Endothelial cell (in vitro differentiated cells): Measurements from ENCODE around the gene APOM. TPM values are rescaled to one million over a fixed set of nuclear protein-coding genes. Genes with fewer than 3 reads are reported as not detected.

Experiments used
- DNase-seq: peaks from one replicate; pipeline ENCODE4 v3.0.0; 2021; ENCODE audit warnings: low spot score
- H3K27ac Mint-ChIP-seq: one replicate; pipeline ENCODE4 v1.8.0; 2021; ENCODE audit warnings: mixed read lengths, inconsistent platforms; ENCODE audit not compliant: unreplicated experiment
- H3K27me3 Mint-ChIP-seq: one replicate; pipeline ENCODE4 v1.8.0; 2021; ENCODE audit warnings: mild to moderate bottlenecking, moderate library complexity, mixed read lengths, inconsistent platforms; ENCODE audit not compliant: unreplicated experiment
- H3K36me3 Mint-ChIP-seq: one replicate; pipeline ENCODE4 v1.8.0; 2021; ENCODE audit warnings: mild to moderate bottlenecking, low read depth, mixed read lengths, inconsistent platforms; ENCODE audit not compliant: unreplicated experiment
- H3K4me1 Mint-ChIP-seq: one replicate; pipeline ENCODE4 v1.8.0; 2021; ENCODE audit warnings: mild to moderate bottlenecking, mixed read lengths, inconsistent platforms; ENCODE audit not compliant: unreplicated experiment
- H3K4me3 Mint-ChIP-seq: one replicate; pipeline ENCODE4 v1.8.0; 2021; ENCODE audit warnings: mild to moderate bottlenecking, mixed read lengths, inconsistent platforms; ENCODE audit not compliant: unreplicated experiment
- H3K9me3 Mint-ChIP-seq: one replicate; pipeline ENCODE4 v1.8.0; 2021; ENCODE audit warnings: mixed read lengths, inconsistent platforms; ENCODE audit not compliant: unreplicated experiment
- CTCF ChIP-seq: fragments of 200-600 bp; sonication (generic); IDR thresholded peaks from one replicate; pipeline ENCODE4 v1.5.0; 2021; ENCODE audit warnings: antibody characterized with exemption; ENCODE audit not compliant: unreplicated experiment
- total RNA-seq: library from RNA; stranded (reverse); fragmentation: NEBNext Ultra II Directional; extraction: Animal tissue kit (Norgen Biotek cat#: 25700); gene quantifications from one replicate; pipeline ENCODE4 v1.2.1, GENCODE V29; 2021; ENCODE audit not compliant: unreplicated experiment

APOM gene
- total RNA-seq, 1 donor from 2014 or later, result 0.92 TPM

- DNase-seq, result peak; percentile 59
- Mint-ChIP-seq H3K4me1 (peaks cover 27% of the 10 kb centered on the region), H3K27ac (peak within 1 kb of the TSS; percentile 97), H3K9me3 (no peaks in the 10 kb centered on the region), H3K27me3 (peaks cover 5% of the 10 kb centered on the region), H3K36me3 (peaks cover 14% of the 10 kb centered on the region), H3K4me3 (peak within 1 kb of the TSS; percentile 97)
- TF ChIP-seq CTCF, result no peak
Observed at GRCh38 chr6:31664790-31665500, 9.3 kb downstream of the APOM start, which contains the start of gene GPANK1. Gene GPANK1 (minus strand): TSS chr6:31664997. CDS start chr6:31664478, 519 bp downstream.

- Mint-ChIP-seq H3K27ac (peak within 1 kb of the TSS; percentile 97), H3K4me3 (peak within 1 kb of the TSS; percentile 97), H3K27me3 (peaks cover 5% of the 10 kb centered on the region), H3K4me1 (peaks cover 27% of the 10 kb centered on the region), H3K9me3 (no peaks in the 10 kb centered on the region), H3K36me3 (peaks cover 22% of the 10 kb centered on the region)
- no peak for TF ChIP-seq CTCF
- peak; percentile 83 for DNase-seq
Observed at GRCh38 chr6:31665501-31666336, 10.0 kb downstream of the APOM start, which contains the start of gene CSNK2B. Gene CSNK2B (plus strand): TSS chr6:31666080. CDS start chr6:31666832, 752 bp downstream.

- H3K4me1 Mint-ChIP-seq, result peaks cover 24% of the 10 kb centered on the region
Observed at GRCh38 chr6:31666337-31666965, 10.8 kb downstream of the APOM start.

GRCh38 chr6:31669676-31670075 is 14.0 kb downstream of the APOM start, which contains the start of gene LY6G5B:
Gene LY6G5B (plus strand): TSS chr6:31669976. CDS start chr6:31670951, 975 bp downstream.
- Mint-ChIP-seq H3K4me1 (peaks cover 8% of the 10 kb centered on the region), H3K27me3 (peaks cover 3% of the 10 kb centered on the region), H3K4me3 (peak within 1 kb of the TSS; percentile 78), H3K27ac (peak within 1 kb of the TSS; percentile 18), H3K9me3 (no peaks in the 10 kb centered on the region), H3K36me3 (peaks cover 30% of the 10 kb centered on the region)
- TF ChIP-seq CTCF, result no peak
- no peak for DNase-seq

More at GRCh38 chr6:31666337-31666965, 10.8 kb downstream of the APOM start:
- Mint-ChIP-seq H3K27ac (peak overlapping the region; percentile 97), H3K4me3 (peak overlapping the region; percentile 97), H3K9me3 (no peaks in the 10 kb centered on the region), H3K36me3 (peaks cover 23% of the 10 kb centered on the region), H3K27me3 (peaks cover 5% of the 10 kb centered on the region)
- no peak for DNase-seq
- TF ChIP-seq CTCF, result no peak
